ENCODE data around the gene ACTR5.
A peak's percentile ranks its signal among the peaks of the same experiment; 100 is the strongest.

Gene ACTR5

DNA sequence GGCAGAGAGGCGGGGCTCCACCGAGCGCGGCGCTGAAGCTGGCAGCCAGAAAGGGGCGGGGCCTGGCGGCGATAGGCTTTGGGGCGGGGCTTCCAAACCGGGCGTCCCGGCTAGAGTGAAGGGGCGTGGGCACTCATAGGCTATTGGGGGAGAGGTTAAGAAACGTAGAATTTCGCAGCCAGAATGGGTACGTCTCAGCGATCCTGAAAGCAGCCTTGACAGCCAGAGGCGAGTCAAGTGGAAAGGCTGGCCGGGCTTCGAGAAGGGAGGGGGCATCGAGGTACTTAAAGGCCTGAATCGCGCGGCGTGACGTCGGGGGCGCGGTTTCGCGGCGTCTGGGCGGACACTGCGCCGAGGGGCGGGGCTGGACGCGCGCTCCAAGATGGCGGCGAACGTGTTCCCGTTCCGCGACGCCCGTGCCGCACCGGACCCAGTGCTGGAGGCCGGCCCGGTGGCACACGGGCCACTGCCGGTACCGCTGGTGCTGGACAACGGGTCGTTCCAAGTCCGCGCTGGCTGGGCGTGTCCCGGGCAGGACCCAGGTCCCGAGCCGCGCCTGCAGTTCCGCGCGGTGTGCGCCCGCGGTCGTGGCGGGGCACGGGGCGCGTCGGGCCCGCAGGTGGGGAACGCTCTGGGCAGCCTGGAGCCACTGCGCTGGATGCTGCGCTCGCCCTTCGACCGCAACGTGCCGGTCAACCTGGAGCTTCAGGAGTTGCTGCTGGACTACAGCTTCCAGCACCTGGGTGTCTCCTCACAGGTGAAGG, at the start of gene ACTR5:
Gene ACTR5, plus strand, starts transcription at position 364 of the 764 bp plus-strand sequence. Its CDS starts 19 bp downstream, at position 383.
- peak; percentile 99 for DNase-seq

DNA sequence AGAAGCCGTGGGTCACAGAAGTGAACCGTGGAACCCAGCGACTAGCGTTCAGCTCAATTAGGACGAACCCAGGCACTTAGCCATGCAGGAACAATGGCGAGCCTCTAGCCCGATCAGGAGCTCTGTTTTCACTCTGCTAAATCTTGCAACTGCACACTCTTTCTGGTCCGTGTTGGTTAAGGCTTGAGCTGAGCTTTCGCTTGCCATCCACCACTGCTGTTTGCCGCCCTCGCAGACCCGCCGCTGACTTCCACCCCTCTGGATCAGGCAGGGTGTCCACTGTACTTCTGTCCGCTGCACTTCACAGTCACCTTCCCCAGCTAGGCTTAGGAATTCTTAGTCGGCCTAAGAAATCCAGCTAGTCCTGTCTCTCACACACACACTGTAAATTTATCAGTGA, 49.7 kb upstream of the ACTR5 start:
- DNase-seq, result no peak

DNA sequence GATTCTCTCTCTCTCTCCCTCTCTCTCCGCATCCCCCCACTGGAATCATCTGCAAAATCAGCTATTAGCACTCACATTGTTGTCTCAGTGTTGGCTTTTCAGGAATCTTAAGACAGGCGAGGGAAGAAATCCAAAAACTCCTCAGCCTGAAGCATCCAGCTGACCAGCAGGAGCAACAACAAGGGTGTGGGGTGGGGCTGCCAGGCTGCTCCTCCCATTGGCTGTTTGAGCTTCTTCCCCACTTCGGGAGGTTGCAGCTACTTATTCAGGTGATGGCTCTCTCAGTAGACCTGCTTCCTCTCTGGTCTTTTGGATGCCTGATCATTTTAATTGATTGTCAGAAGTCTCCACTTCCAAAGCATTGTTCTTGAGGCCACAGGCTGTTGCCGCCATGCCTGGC, 48.1 kb upstream of the ACTR5 start:
- no peak for DNase-seq

DNA sequence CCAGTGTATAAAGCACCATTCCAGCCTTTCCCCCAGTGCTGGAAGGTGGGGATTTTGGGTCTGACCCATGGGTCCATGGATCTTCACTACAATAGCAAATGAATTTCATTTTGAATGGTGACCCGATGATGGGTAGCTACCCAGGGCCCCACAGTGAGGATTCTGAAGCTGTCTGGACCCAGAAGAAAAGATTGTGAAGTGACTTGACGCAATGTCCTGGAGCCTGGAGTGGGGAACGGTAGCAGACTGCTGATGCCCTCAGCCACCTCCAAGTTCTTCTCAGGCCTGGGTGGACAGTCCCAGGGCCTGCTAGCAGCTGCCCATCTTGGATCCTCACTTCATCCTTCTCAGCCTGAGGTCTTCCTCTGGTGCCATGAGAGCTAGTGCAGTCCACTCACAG, 47.3 kb upstream of the ACTR5 start:
- no peak for DNase-seq

DNA sequence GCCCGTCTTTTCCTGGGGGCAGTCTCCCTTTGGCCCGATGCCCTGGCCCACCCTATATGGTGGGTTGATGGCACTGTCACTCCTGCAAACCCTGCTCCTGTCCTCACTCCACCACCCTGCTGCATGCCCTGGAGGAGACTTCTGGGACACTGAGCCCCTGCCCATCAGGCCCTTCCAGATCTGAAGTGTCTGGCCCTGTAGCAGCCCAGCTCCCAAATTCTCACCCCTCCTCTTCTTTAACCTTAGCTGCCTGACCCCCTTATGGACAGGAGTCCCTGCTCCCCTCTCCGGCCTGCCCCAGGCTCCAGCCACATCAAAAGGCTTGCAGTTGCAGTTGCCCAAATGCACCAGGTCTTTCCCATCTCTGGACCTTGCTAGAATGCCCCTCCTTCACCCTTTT, 44.7 kb upstream of the ACTR5 start:
- no peak for DNase-seq

DNA sequence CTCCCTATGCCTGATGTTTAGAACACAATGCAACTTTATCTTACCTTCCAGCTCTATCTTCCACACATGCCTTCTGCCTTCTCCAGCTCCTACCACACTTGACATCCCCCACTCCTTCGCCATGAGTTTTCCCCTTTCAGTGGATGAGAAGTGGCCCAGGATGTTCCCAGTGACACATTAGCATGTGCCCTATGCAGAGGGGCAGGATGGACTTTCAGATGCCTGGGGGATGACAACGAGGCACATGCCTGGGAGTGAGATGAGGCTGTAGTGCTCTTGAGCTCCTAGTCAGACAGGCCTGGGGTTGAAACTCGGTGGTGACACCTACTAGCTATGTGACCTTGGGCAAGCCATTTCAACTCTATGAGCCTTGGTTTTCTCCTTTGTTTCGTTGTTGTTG, 44.1 kb upstream of the ACTR5 start:
- DNase-seq, result no peak

DNA sequence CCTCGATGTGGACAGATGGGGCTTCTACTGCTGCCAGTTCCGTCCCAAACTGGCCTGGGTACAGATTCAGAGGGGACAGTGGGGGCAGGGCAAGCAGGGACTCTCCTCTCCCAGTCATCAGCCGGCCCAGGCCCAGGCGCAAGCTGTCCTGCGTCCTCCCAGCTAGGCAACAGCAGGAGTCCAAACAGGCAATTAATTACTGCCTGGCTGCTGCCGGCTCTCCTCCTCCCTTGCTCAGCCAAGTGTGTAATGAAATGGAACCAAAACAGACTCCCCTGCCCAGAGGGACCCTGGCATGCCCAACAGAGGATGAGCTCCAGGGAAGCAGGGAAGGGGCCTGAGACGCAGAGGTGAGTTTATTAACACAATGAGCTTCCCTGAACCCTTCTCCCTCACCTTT, 41.8 kb upstream of the ACTR5 start:
- no peak for DNase-seq

DNA sequence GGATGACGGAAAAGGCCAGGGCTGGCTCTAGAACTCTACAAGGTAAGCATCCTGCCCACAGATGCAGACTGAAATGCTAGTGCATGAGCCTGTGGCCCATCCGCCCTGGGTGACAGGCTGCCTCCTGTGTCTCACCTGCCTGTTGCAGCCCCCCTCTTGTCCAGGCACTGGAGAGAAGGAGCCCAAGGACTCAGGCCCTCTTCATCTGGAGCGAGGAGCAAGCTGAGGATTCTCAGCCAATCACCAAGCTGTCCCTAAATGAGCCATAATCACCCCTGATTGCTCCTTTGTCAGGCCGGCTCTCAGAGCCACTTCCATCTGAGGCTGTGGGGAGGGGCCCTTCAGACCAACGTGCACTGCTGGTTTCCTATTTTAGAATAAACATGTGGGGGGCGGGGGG, 34.0 kb upstream of the ACTR5 start:
- DNase-seq, result no peak

DNA sequence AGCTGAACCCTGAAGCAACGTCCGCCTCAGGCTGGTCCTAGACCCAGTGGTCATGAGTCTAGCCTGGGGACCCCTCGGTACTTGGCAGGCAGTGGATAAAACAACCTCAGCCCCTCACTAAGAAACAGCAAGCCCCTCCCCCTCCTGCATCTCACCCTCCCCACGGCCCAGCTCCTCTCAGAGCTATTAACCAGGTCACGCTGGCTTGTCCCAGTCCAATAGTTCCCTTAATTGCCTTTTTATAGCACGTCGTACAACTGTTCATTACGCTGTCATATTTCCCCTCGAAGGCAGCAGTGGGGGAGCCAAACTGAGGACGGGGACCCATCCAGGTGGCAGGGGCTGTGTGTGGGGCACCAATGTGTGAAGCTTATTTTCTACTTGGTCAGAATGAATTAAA, 32.6 kb upstream of the ACTR5 start:
- no peak for DNase-seq

DNA sequence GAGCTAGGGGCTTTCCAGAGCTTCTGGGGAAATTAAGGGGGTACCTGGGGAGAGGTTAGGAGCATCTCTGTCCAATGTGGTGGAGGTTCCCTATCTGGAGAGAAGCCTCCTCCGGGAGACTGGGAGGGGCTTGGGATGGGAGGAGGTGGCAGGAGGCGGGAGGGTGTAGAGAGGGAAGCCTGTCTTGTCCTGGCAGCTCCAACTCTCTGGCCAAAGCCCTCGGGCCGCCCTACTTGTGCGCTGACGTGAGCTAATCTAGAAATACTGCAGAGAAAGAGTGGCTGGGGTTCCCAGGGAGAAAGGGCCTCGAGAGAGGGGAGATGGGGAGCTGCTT, 25.6 kb upstream of the ACTR5 start:
- DNase-seq, result no peak

DNA sequence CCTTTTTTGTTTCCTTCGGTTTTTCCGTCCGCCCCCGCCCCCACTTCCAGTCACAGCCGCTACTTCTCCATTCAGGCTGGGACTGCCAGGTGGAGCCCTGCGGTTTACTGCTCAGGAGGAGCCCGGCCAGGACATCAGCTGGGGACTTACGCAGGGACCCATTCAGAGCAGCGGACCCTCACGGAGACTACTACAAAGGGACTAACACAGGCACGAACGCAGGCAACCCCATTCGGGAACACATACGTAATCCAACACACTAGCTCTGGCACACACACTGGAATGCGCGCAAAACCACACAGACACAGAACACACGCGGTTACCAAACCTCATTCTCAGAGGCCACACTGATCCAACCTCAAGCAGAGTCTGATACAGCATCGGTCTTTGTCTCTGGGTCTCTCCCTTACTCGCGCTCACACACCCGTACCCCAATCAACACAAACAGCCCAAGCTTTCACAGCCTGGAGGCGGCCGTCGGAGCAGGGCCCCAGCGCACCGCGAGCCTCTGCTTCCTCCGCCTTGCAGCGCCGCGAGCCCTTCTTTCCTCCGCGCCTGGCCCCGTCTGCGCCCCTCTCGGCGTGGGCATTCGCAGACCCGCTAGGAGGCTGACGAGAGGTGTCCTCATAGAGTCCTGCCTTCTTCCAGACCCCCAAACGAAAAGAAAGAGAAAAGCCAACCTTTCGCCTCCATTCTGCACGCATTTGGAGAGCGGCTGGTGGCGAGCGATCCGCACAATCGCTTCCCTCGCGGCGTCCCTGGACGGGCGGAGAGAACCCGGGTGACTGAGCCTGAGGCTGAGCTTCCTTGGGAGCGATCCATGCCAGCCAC, 25.0 kb upstream of the ACTR5 start:
- peak; percentile 3 for DNase-seq

DNA sequence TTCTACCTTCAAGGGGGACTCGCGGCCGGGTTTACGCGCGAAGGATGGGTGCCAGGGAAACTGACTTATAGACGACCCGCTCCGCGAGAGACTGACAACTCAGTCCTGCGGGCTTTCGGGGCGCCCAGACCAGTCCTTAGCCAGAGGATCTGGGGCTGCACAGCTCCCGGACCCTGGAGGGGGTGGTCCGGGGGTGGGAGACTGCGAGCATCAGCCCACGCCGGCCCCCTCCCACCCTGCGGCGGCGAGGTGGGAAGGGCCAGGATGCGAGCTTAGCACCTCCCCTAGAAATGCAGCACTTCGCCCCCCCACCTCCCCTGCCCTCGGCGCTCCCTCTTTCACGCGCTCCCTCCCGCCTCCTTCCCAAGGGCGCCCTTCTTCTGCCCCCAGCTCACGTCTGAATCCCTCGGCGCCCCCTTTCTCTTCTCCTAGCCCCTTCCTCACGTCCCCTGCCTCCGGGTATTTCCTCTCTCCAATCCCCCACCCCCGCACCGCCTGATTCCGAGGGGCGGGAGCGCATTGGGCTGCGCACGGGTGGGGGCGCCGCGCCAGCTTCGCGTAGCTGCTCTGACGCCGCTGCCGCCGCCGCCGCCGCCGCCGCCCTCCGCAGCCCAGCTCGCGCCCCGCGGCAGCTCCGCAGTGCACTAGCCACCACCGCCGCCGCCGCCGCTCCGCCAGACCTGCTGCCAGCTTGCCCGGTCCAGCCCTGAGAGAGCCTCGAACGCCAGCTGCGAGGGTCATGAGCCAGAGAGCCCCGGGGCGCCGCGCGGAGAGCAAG, 24.2 kb upstream of the ACTR5 start, which contains the start of gene SLC32A1:
Gene SLC32A1, plus strand, starts transcription at position 639 of the 778 bp plus-strand sequence. CDS start 239 bp downstream, outside the sequence.
- peak; percentile 3 for DNase-seq

DNA sequence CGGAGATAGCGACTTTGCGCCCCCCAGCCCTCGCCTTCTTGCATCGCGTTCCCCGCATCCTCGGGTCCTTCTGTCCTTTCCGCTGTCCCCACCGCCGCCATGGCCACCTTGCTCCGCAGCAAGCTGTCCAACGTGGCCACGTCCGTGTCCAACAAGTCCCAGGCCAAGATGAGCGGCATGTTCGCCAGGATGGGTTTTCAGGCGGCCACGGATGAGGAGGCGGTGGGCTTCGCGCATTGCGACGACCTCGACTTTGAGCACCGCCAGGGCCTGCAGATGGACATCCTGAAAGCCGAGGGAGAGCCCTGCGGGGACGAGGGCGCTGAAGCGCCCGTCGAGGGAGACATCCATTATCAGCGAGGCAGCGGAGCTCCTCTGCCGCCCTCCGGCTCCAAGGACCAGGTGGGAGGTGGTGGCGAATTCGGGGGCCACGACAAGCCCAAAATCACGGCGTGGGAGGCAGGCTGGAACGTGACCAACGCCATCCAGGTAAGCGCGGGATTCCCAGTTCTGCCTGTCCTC, 23.6 kb upstream of the ACTR5 start:
- no peak for DNase-seq

DNA sequence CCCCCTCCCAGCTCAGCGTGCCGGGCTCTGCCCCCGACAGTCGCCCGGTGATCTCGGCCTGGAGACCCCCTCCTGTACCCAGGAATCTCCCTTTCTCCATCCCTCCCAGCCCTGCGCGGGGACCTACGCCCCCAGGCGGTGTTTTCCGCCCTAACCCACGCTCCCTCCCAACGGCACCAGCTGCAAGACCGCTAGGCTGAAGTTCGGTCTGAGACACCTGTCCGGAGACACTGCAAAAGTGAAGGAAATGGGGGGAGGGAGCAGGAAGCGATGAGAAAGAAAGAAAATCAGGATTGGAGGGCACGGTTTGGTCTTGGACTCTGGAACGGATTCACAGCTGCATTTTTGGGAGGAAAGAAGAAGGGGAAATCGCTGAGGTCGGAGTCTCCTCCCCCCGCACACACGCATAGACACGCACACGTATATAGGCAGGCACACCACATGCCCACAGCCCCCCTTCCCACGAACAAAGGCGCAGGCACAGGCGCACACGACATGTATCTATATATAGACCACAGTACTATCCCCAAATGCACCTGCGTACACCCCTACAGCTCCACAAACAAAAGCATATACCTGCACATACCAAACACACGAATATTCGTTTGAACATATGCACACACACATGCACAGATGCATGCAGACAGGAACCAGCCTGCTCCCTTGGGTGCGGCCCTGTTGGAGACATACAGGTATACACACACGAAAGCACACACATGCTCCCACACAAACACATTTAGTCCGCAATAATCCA, 22.9 kb upstream of the ACTR5 start:
- no peak for DNase-seq

DNA sequence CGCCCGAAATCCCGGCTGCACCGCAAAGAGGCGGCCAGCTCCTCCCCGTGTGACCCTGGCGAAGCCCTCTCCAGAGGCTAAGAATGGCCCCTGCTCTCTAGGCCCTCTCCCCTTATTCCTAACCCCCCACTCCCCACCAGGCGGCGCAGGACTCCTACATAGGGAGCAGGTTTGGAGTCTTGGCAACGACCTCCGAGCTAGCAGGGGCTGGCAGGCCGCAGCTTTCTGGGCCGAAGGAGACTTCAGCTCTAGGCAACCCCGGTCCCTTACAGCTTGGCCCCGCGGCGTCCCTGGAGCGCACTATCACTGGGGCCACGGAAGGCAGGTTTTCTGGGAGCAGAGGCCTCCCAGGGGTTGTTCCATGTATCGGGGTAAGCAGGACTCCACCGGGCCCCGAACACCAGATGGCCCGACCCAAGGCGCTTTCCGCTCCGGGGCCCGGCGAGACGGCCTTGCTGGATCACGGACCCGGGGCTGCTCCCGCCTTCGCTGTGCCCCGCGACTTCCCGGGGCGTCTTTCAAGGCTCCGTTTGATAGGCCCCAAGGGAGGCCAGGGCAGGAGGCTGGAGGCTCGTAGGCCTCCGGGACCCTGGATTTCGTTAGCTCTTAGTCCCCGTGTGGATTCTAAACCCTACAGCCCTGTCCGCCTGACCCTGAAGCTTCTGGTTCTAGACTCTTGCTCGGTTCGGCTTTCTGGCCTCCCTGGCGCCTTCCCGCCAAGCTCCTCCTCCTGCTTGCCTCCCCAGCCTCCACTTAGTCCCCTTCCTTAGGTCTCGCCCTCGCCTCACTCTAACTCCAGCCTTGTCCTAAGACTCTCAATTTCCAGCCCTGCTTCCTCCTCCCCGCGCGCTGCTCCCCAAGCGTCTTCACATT, 22.1 kb upstream of the ACTR5 start:
- DNase-seq, result peak; percentile 33

DNA sequence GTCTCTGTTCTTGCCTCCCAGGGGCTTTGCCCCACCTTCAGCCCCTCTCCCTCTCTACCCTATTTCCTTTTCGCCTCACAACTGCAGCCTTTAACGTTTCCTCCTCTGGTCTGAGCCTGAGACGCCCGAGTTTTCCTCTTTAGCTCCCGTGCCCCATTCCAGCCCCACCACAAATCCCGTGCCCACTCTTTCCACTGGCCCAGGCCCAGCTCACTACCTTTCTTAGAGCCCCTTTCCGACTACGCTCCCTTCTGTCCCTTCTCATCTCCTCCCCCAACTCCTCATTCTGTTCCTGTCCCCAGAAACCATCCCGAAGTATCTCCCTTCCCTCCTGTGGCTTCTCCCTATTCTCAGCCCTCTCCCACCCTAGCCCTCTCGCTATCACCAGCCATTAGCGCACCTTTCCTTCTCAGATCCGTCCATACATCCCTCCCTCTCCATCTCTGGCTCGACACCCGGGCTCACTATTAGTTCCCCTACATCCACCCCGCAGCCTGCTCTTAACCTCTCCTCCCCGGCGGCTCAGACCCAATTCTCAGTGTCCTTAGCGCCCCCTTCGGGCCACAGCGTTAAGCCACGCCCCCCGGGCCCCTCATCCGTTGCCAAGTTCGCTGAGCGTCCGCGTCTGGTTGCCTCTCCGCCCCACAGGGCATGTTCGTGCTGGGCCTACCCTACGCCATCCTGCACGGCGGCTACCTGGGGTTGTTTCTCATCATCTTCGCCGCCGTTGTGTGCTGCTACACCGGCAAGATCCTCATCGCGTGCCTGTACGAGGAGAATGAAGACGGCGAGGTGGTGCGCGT, 21.3 kb upstream of the ACTR5 start:
- DNase-seq, result peak; percentile 57

DNA sequence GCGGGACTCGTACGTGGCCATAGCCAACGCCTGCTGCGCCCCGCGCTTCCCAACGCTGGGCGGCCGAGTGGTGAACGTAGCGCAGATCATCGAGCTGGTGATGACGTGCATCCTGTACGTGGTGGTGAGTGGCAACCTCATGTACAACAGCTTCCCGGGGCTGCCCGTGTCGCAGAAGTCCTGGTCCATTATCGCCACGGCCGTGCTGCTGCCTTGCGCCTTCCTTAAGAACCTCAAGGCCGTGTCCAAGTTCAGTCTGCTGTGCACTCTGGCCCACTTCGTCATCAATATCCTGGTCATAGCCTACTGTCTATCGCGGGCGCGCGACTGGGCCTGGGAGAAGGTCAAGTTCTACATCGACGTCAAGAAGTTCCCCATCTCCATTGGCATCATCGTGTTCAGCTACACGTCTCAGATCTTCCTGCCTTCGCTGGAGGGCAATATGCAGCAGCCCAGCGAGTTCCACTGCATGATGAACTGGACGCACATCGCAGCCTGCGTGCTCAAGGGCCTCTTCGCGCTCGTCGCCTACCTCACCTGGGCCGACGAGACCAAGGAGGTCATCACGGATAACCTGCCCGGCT, 20.6 kb upstream of the ACTR5 start:
- no peak for DNase-seq

DNA sequence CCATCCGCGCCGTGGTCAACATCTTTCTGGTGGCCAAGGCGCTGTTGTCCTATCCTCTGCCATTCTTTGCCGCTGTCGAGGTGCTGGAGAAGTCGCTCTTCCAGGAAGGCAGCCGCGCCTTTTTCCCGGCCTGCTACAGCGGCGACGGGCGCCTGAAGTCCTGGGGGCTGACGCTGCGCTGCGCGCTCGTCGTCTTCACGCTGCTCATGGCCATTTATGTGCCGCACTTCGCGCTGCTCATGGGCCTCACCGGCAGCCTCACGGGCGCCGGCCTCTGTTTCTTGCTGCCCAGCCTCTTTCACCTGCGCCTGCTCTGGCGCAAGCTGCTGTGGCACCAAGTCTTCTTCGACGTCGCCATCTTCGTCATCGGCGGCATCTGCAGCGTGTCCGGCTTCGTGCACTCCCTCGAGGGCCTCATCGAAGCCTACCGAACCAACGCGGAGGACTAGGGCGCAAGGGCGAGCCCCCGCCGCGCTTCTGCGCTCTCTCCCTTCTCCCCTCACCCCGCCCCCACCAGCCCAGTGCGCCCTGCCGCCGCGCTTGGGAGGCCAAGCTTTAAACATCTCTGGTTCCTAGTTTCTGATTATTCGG, 20.0 kb upstream of the ACTR5 start:
- DNase-seq, result peak; percentile 5

DNA sequence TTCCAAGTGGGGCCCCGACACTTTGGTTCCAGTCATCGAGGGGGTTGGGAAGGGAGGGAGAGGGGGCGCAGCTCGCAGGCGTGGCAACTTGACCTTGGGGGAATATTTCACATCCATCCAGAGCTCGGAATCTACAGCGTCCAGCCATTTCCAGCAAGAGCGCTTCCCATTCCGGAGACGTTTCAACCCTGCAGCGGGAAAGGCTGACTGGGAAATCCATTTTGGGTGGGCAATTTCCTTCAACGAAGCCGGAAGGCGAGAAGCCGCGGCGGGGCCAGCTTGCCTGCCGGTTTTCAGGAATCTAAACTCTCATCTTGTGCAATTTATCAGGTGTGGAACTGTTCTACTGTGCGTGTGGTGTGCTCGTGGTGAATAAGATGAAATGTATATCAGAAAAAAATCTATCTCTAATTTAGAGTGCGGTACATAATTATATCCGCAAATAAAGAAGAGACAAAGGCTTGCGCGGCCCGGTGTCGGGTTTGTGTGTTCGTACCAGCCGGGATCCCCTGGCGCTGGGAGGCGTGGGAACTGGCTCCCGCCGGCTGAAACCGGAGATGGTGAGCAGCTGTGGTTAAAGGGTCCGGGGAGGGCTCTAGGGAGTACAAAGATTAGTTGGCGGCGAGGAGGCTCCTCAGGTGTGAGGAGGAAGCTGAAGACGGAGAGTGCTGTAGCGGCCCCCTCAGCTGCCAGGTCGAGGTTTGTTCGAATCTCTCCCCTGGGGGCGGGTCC, 19.2 kb upstream of the ACTR5 start:
- DNase-seq, result no peak

All from stimulated activated CD4-positive, alpha-beta T cell treated with anti-CD3 and anti-CD28 coated beads, Interleukin-12 subunit alpha, Interleukin-12 subunit beta, amount 100 ng/mL, for 4 hours (primary cell).